Activated CD8-positive, alpha-beta memory T cell treated with anti-CD3 and anti-CD28 coated beads, Interleukin-2, amount 50 U/mL, for 4 hours (primary cell): ENCODE results near the gene TMEM19.

Experiments
- DNase-seq: peaks from one replicate; pipeline ENCODE4 v3.0.0-alpha.2; 2020

Gene TMEM19

DNA sequence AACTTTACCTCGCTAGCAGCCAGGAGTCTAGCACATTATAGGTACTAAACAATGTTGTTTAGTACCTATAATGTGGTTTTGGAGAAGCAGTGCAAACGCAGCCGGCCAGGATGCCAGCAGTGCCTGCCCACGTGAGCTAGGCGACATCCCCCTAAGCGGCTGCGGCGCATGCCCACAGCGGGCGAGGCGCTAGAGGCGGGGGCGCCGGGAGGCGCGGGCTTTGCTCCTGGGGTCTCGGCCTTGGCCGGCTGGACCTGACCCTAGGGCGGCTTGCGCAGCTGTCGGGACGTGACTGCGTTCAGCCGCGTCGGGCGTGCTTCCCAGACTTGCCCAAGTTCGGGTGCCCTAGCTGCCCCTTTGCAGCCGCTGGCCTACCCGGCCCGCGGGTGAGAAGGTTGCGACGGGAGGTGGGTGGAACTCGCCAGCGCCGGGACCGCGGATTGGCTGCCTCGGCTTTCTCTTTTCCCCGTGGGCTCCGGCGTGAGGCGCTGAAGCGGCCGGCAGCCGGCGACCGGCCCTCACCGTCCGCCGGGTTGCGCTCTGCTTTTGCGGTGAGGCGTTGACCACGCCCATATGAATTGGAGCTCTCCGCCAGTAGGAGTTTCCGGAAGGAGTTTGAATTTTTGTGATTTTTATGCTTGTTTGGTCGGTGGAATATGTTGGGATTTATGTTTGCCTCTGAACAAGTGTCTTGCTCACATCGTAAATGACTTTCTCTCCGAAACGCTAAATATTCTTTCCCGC, at the start of gene TMEM19:
TSS of gene TMEM19 (plus strand) at position 169 of the 744 bp plus-strand sequence. CDS start 599 bp downstream, outside the sequence.
- peak; percentile 79 for DNase-seq

DNA sequence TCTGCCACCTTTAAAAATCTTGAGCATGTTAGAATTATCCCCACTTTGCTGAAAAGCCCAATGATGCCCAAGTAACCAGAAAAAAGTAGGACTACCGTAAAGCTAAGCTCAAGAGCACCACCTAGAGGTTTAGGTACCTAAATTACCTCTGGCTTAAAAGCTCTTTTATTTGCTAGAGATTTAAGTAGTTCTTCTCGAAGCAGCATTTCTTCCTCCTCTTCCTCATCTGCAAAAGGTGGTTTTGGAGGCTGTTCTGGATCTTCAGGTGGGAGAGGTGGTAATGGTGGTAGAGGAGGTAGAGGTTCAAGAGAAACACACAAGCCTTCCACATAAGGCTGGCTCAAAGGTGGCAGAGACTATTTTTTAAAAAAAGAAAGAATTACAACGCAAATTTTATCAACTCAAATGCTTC, 49.2 kb upstream of the TMEM19 start:
- DNase-seq, result no peak

DNA sequence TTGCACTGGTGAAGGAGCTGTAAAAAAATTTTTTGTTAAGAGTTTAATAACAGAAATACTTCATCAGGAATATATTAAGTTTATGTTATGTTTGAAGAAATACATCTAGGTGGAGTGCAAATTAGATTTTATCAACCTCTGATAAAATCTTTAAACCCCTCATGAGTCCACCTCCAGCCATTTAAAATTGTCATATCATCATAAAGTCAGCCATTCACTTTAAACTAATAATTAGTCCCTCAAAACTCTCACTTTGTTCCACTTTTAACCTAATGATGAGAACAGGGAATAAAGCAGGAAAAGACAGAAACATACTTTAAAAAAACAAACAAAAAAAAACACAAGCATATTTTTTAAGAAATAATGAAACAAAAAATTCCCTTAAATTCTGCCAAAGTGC, 47.4 kb upstream of the TMEM19 start:
- DNase-seq, result no peak

DNA sequence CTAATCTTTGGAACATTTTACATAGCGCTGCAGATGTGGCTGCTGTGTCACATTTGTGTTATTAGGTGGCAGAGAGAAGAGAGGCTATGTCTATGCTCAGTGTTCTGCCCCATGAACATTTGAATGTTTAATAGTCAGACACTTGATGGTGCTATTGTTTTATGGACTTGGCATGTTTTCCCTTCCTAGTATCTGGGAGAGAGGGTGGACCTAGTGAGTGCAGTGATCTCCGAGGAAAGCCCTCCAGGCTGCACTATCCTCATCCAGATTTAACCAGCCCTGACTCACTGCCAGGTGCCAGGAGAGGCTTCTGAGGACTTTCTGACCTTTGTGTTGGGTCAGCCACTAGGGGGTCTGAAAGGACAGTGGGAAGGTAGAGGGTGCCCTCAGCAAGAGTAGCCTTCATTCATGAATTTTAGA, 46.5 kb upstream of the TMEM19 start:
- no peak for DNase-seq

DNA sequence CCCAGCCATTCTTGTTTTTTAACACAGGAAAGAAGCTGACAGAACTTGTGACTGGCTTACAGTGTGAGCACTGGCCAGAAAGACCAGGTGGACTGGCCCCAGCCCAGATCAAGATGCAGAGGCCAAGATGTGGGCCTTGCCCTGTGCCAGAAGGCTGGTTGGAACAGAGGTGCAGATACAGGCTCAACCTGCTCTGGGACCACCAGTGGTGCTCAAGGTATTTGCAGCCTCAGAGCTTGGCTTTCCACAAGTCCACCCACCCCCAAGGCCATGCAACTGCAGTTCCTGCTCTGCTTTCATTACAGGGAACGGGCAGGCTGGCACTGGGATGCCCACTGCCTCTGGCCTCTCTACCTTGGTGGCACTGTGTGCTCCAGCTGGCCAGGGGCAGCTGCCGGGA, 45.6 kb upstream of the TMEM19 start:
- DNase-seq, result no peak

DNA sequence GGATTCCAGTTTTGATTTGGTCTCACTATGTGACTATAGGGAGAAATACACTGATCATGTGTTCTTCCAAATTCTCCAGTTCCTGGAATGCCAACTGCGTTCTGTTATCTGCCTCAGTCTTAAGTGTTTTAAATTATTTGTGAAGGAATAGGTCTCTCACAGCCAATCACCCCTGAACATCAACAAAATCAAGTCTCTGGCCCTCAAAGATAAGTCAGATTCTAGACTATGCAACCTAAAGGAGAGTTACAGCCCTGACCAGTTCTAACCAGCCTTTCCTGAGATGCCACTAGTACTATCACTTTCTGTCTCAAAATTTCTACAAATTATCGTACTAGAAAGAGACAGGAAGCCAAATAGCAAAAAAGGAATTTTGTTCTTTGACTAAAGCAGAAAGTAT, 44.5 kb upstream of the TMEM19 start:
- DNase-seq, result no peak

DNA sequence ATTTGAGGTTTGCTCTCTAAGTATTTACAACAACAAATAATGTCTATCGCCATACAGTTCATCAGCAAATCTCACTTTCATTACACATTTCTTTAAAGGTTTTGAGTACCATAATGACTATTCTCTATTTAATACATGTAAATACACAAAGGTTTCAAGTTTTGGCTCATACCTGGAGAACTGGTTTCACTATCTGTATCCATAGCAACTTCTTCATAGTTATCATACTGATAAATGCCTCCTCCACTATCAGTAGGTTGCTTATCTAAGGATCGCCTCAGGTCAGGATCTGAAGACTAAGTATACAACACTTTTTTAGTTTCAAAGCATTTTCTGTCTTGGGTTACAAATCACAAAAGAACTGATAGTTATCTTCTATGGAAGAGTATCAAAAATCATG, 43.6 kb upstream of the TMEM19 start:
- no peak for DNase-seq

DNA sequence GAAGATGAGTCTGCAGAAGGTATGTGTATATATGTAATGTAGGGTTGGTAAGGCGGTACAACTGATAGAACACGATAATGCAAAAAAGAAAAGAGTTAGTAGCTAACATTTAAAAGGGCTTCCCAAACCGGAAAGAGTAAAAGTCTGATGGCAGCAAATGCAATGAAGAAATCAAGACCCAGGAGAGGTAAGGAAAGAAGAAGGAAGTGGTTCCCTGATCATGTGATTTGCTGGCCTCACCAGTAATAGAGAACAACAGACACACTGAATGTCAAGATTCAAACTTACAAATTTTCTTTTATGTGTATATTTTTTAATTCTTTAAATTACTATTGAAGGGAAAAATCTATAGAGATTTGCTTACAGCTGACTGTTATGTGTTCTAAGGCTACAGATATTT, 40.6 kb upstream of the TMEM19 start:
- DNase-seq, result no peak

DNA sequence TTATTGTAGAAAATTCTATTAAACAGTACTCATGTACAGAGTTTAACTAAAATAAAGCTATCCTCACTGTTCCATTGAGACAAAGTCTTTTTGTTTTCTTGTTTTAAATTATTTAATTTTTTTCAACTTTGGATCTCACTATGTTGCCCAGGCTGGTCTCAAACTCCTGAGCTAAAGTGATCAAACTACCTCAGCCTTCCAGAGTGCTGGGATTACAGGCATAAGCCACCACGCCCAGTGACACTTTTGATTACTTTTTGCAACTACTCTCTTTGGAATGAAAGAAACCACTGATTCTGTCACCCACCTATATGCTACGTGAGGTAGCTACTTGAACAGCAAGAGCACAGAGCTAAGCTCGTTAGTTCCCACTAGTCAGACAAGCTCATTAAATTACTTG, 39.4 kb upstream of the TMEM19 start:
- no peak for DNase-seq

DNA sequence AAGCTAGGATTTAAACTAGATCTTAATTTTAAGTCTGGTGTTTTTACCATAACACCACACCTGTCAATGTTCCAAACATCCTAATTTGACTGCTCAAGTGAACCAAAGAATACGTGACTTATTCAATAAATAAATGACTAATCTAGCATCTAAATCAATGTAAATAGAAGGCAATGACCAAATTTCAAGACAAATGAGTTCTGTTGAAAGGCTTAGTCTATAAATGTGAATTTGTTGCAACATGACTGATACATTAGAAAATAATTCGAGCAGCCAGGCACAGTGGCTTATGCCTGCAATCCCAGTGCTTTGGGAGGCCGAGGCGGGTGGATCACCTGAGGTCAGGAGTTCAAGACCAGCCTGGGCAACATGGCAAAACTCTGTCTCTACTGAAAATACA, 37.3 kb upstream of the TMEM19 start:
- DNase-seq, result no peak

DNA sequence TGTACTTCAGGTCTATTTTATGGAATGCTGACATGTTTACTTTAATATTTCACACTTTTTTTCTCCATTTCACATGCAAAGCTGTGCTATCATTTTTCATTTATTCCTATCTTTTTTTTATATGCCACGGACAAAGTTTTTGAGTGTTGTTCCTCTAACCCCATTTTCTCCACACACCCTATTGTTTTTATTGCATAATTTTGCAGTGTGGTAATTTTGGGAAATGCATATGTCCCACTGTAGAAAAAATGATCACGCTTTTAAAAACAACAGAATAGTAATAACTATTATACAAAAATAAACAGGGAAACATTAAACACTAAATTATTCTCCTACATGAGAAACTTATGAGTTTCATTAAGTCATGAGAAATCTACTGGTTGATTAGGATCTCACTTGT, 36.5 kb upstream of the TMEM19 start:
- no peak for DNase-seq

DNA sequence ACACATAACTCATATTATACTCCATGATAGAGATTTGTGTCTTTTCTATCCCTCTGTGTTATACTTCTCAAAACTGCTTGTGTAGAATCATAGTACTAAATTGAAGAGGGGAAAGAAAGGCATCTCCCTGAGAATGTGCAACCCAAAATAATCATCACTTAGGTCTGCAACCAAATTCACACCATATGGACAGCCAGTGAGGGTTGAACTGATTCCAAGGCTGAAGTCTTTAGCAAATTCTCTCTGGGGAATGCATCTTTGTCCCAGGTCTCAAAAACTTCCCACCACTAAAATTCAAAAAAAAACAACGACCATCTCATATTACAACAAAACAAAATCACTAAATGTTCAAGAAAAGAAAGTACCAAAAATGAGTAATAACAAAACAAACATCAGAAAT, 33.2 kb upstream of the TMEM19 start:
- DNase-seq, result no peak

DNA sequence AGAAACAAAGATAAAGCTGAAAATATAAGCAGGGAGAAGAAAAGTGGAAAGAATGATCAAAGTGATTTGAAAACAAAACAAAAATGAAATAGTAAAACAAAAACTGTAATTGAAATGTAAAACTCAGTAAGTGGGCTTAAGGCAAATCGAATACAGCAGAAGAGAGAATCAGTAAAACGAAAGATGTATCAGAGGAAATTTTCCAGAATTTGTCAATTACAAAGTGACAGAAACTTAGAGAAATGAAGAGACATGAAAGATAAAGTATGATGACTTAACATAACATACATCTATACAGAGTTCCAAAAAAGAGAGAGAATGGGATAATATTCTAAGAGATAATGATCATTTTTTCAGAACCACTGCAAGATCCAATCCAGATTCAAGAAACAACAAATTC, 32.7 kb upstream of the TMEM19 start:
- no peak for DNase-seq

DNA sequence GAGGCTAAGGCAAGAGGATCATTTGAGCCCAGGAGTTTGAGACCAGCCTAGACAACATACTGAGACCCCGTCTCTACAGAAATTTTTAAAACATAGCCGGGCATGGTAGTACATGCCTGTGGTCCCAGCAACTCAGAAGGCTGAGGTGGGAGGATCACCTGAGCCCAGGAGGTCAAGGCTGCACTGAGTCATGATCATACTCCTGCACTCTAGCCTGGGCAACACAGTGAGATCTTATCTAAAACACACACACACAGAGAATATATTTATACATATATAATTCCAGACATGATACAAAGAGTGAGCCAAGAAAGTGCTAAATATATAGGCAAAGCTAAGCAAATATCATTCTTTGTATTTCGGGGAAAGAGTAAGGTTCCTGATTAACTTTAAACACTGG, 31.7 kb upstream of the TMEM19 start:
- DNase-seq, result no peak

DNA sequence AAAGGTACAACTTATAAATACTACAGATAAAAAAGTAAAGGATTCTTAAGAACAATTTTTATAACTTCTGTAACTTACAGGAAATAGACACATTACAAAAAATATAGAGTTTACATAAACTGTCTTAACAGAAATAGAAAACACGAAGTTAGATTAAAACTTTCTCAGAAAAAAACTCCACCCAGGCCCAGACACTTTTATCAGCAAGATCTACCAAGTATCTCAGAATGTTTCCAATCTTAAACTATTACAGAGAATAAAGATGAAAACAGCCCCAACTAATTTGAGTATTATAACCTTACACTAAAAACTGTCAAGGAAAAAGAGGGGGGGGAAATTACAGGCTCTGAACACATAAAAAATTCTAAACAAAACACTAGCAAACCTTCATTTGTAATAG, 30.4 kb upstream of the TMEM19 start:
- no peak for DNase-seq

DNA sequence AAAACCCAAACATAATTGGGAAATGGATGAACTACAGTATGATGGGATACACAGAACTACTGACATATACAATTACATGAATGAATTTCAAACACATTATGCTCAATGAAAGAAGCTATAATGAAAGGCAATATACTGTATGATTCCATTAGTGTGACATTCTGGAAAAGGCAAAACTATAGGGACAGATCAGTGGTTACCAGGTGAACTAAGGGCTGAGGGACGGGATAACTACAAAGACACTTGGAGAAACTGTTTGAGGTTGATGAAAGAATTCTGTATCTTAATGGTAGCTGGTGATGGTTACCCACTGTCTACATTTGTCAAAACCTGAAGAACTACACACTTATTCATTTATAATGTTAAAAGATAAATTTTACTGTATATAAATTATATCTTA, 30.0 kb upstream of the TMEM19 start:
- no peak for DNase-seq

DNA sequence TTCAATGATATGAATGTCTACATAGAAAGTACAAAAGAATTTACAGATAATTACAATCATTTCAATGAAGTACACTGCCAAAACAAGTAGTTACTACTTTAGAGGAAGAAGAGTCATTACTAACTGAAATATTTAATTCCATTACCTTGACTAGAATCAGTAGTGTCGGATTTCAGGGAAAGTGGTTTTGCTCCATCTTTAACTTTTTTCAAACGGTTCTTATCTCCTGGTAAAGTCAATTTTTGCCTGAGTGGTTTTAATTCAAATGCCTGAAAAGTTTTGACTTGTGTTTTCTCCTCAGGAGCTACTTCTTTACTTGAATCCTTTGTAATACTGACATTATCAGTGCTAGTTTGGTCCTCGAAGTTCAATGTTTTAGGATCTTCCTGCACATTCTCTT, 29.1 kb upstream of the TMEM19 start:
- no peak for DNase-seq

DNA sequence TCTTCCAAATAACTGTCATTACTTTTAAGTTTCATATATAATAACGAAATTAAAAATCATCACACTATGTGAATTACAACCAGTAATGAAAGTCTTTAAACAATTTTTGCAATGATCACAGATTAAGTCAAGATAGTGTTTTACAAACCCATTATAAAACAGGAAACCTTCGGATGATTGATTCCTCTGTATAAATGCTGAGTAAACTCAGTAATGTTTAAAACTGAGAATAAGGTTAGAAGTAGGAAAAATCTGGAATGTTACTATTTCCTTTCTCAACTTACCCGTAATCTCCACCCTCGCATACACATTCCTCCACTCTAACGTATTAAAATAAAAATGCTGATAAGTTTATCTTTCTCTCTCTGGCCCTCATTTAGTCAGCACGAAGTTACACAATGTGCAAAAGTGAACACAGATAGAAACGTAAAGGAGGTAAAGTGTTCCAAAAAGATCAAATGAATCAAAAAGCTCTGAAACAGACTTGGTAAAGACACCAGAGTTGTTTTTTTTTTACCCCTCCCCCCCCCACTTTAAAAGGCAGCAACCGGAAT, 23.8 kb upstream of the TMEM19 start:
- no peak for DNase-seq

DNA sequence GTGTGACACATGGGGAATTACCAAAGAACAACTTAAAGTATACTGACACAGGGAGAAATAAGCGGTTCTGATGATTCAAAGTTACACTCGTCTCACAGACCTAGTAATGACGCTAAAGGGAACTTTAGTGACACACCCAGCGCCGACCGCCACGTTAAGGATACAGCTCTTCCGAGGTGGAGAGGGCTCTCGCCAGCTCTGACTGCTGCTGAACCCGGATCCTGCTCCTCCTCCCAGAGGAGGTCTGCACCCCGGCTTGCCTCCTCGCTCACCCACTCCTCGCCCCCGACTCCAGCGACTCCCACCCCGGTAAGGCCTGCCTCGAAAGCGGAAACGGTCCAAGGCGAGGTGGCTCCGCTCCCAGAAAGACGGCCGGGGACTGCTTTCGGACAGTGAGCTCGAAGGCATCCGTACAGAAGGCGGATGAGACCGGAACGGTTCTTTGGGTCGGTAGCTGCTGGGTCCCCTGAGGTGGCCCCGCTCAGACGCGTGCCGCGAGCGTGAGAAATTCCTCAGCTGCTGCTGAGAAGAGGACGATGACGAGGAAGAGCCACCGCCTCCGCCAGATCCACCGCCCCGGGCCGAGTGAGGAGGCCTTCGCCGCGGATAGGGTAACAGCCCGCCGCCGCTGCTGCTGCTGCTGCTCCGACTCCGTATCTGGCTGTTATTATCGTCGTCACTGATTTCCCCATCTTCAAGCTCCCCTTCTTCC, 22.9 kb upstream of the TMEM19 start:
- DNase-seq, result peak; percentile 73

DNA sequence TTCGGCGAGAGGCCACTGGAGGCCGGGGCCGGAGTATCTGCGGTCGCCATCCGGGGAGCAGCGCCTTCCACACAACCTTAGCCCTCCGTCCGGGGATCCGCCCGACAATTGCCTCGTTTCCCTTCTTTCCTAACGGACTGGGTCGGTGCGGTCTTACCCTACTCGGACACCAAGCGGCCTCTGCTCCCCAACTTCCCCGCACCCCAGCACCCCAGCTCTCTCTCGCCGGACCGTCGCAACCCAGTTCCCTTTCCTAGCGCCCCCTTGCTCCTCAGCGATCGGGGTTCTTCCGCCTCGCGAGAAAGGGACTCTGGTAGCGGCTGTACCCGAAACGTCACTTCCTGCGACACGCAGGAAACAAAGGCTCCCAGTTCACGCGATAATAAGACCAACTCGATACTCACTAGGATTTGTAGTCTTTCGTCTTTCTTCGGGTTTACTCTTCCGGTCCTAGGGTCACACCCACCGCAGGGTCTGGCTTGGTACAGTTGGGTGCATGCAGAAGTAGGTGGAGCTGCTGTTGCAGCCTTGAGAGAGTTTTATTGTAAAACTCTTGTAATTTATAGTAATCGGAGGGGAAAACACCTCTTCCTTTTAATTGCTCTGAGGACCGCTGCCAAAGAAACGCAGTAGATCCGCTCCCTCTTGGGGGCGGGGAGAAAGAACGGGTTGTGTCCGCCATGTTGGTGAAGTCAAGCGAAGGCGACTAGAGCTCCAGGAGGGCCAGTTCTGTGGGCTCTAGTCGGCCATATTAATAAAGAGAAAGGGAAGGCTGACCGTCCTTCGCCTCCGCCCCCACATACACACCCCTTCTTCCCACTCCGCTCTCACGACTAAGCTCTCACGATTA, 22.1 kb upstream of the TMEM19 start, which contains the start of the genes THAP2 and ZFC3H1:
TSS of gene THAP2 (plus strand) at position 741 of the 850 bp plus-strand sequence. CDS start 209 bp downstream, outside the sequence.
TSS of gene ZFC3H1 (minus strand) at position 288 of the 850 bp plus-strand sequence. CDS start at position 50, 238 bp downstream.
- DNase-seq, result peak; percentile 86

DNA sequence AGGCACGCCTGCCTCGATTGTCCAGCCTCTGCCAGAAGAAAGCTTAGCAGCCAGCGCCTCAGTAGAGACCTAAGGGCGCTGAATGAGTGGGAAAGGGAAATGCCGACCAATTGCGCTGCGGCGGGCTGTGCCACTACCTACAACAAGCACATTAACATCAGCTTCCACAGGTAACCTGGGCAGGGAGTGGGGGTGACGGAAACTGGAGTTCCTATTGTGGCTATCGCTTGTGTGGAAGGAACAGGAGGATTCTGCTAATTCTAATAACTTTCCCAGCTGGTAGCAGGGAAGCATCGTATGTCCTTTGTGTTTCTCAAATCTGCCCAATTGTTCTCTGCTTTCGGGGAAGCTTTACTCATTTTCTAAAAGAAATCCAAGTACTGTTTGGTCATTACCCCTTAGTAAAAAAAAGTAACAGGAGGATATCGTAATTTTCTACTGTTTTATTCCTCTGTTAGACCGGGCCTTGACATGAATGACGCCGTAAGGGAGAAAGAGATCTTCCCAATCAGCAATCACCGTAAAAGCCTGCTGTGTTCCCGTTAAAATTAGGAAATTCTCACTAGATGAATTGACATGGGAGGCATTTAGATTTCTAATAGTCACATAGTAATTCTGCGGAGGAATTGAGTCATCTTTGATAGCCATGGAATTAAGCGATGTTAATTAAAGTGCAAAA, 21.3 kb upstream of the TMEM19 start:
- DNase-seq, result no peak

DNA sequence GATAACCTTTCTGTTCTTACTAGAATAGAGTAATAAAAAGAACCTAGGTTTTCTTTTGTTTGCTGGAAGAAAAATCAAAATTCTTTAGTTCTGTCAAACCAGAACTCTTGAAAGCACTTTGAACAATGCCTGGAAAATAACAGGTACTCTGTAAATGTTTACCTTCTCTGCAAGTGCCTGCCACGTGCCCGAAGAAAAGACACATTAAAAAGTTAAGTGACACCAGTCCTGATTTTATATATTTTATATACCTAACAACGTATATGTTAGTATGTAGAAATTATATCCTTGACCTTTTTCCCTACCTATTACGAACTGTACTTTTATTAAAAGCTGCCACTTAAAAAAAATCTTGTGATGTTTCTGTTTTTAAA, 20.8 kb upstream of the TMEM19 start:
- DNase-seq, result no peak

DNA sequence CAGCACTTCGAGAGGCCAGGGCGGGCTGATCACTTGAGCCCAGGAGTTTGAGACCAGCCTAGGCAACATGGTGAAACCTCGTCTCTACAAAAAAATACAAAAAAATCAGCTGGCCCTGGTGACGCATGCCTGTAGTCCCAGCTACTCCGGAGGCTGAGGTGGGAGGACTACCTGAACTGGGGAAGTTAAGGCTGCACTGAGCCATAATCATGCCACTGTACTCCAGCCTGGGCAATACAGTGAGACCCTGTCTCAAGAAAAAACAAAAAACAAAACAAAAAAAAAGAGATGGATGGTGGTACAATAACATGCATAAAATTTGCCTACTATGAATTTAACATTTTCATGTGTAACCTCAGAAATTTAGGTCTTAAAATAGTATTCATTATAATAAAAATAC, 19.6 kb upstream of the TMEM19 start:
- no peak for DNase-seq
